Fibroblast of pulmonary artery (primary cell): ENCODE data around the gene FBXW4.

Source experiments
- DNase-seq: peaks from one replicate; pipeline ENCODE4 v3.0.0-alpha.2; 2010; ENCODE audit warnings: low read depth
- H3K4me3 ChIP-seq: replicated peaks from 2 replicates; pipeline ENCODE4 v1.5.1; 2011; ENCODE audit warnings: low read depth, mild to moderate bottlenecking, control low read depth, low read length, moderate library complexity
- TF ChIP-seq, protein P1 (sequence below): IDR thresholded peaks from 2 replicates; pipeline ENCODE4 v1.5.1; 2011; ENCODE audit warnings: mild to moderate bottlenecking, control low read depth, low read length, inconsistent platforms; ENCODE audit errors: missing control alignments

Gene FBXW4

GRCh38 chr10:101725296-101726114 lies 30.5 kb upstream of the FBXW4 start:
- TF ChIP-seq, protein P1, sequence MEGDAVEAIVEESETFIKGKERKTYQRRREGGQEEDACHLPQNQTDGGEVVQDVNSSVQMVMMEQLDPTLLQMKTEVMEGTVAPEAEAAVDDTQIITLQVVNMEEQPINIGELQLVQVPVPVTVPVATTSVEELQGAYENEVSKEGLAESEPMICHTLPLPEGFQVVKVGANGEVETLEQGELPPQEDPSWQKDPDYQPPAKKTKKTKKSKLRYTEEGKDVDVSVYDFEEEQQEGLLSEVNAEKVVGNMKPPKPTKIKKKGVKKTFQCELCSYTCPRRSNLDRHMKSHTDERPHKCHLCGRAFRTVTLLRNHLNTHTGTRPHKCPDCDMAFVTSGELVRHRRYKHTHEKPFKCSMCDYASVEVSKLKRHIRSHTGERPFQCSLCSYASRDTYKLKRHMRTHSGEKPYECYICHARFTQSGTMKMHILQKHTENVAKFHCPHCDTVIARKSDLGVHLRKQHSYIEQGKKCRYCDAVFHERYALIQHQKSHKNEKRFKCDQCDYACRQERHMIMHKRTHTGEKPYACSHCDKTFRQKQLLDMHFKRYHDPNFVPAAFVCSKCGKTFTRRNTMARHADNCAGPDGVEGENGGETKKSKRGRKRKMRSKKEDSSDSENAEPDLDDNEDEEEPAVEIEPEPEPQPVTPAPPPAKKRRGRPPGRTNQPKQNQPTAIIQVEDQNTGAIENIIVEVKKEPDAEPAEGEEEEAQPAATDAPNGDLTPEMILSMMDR, result no peak
- no peak for DNase-seq
- H3K4me3 ChIP-seq, result no peak overlapping the region

GRCh38 chr10:101724446-101724845 lies 29.5 kb upstream of the FBXW4 start:
- TF ChIP-seq, protein P1, result no peak
- H3K4me3 ChIP-seq, result no peak overlapping the region
- DNase-seq, result no peak

- TF ChIP-seq, protein P1, result no peak
- H3K4me3 ChIP-seq, result no peak overlapping the region
- no peak for DNase-seq
Observed at GRCh38 chr10:101723176-101723575, 28.2 kb upstream of the FBXW4 start.

DNA sequence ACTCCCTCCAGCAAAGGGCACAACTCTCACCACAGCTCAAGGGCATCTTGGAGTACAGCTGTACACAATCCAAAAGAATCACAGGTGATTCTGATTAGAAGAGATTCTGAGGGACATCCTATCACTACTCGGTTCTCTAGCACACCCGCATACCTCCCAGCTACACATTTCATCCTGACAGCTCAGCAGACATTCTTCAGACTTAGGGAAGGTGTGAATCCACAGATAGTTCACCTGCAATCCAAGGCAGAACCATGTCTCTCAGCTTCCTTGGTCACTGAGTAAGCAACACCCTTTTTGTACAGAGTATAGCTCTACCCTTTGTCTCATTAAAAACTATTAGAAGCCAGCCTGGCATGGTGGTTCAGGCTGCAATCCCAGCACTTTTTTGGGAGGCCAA lies 26.8 kb upstream of the FBXW4 start:
- TF ChIP-seq, protein P1, result no peak
- DNase-seq, result no peak
- no peak overlapping the region for H3K4me3 ChIP-seq

DNA sequence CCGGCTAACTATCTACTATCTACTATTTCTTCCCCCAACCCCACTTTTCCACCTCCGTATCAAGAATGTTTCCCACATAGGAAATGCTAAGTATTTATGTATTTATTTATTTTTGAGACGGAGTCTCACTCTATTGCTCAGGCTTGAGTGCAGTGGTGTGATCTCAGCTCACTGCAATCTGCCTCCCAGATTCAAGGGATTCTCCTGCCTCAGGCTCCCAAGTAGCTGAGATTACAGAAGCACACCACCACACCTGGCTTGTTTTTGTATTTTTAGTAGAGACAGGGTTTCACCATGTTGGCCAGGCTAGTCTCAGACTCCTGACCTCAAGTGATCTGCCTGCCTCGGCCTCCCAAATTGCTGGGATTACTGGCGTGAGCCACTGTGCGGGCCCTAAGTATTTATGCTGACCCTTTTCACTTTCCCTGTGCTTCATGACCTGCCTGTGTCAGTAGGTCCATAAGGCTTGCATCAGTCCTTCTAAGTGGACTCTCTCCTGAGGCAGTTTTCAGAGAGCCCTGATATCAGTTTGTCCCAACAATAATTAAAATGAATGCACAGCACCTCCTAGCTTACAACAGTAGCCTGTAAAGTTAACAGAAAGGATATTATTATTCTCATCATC lies 25.7 kb upstream of the FBXW4 start:
- TF ChIP-seq, protein P1, result no peak
- DNase-seq, result no peak
- no peak overlapping the region for H3K4me3 ChIP-seq

- no peak overlapping the region for H3K4me3 ChIP-seq
- no peak for DNase-seq
- TF ChIP-seq, protein P1, result no peak
Observed at GRCh38 chr10:101718690-101719275, 23.8 kb upstream of the FBXW4 start.
